Gastrocnemius medialis (tissue), 4 donors: ENCODE results near the gene PEX7.

Source experiments
- CTCF ChIP-seq, 5 experiments: fragments of 450-650 bp in 3 of 5; fragments of 200-600 bp in 2 of 5; sonication (generic) in 2 of 5; IDR thresholded peaks in 4 of 5; conservative IDR thresholded peaks in 1 of 5; 1 replicate in 4 of 5; 2 replicates in 1 of 5; pipeline ENCODE4 v1.5.1; 2016 to 2019; ENCODE audit warnings: antibody characterized with exemption in 5 of 5, mild to moderate bottlenecking in 3 of 5, moderate library complexity in 3 of 5
- POLR2A ChIP-seq, 2 donors: fragments of 450-650 bp; IDR thresholded peaks; one replicate each; pipeline ENCODE4 v1.6.1; 2017; ENCODE audit warnings: antibody characterized with exemption in 2 of 2, mild to moderate bottlenecking in 2 of 2, moderate library complexity in 2 of 2

- TF ChIP-seq CTCF (IDR thresholded peaks at IDR 0.05 in 4 of 5, conservative IDR thresholded peaks at IDR 0.05 in 1 of 5) (no peak), POLR2A (IDR thresholded peaks at IDR 0.05) (no peak)
These were observed 49.0 kb upstream of the PEX7 start for GRCh38 chr6:136773473-136773796.
